ENCODE results near the gene THSD1. TPM values are rescaled to one million over a fixed set of nuclear protein-coding genes. Genes with fewer than 3 reads are reported as not detected.

The THSD1 gene
- total RNA-seq, 4 donors from 2014 or later, result 3.6 to 4.9 (median 4.5) TPM

DNA sequence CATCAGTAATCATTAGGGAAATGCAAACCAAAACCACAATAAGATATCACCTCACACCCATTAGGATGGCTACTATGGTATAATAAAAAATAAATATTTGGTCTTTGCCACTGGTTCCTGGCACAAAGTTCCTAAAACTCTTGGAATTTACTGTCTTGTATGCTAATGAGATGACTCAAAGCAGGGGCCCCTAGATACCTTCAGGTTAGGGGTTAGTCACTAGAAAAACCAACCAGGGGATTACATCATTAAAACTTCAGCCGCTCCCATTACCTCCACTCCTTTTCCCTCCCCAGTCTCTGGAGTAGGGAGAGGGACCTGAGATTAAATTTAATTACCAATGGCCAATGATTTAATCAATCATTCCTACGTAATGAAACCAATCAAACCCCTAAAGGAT lies 49.6 kb downstream of the THSD1 start:
- no peaks in the 10 kb centered on the region for H3K9me3 ChIP-seq
- no peaks in the 10 kb centered on the region for H3K27me3 ChIP-seq
- no peaks in the 10 kb centered on the region for H3K36me3 ChIP-seq
- no peaks in the 10 kb centered on the region for H3K4me1 ChIP-seq
- TF ChIP-seq, protein P1, sequence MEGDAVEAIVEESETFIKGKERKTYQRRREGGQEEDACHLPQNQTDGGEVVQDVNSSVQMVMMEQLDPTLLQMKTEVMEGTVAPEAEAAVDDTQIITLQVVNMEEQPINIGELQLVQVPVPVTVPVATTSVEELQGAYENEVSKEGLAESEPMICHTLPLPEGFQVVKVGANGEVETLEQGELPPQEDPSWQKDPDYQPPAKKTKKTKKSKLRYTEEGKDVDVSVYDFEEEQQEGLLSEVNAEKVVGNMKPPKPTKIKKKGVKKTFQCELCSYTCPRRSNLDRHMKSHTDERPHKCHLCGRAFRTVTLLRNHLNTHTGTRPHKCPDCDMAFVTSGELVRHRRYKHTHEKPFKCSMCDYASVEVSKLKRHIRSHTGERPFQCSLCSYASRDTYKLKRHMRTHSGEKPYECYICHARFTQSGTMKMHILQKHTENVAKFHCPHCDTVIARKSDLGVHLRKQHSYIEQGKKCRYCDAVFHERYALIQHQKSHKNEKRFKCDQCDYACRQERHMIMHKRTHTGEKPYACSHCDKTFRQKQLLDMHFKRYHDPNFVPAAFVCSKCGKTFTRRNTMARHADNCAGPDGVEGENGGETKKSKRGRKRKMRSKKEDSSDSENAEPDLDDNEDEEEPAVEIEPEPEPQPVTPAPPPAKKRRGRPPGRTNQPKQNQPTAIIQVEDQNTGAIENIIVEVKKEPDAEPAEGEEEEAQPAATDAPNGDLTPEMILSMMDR (IDR thresholded peaks at IDR 0.05 in 4 of 5, conservative IDR thresholded peaks at IDR 0.05 in 1 of 5), result no peak
- TF ChIP-seq POLR2A (IDR thresholded peaks at IDR 0.05), result no peak
- ATAC-seq (no peak), DNase-seq (no peak)
- no peak overlapping the region for H3K27ac ChIP-seq
- in situ Hi-C loops (cut with MboI; ENCODE audit: low sequenced_read_pairs in 4 of 4), result no loop called here
- no peak overlapping the region for H3K4me3 ChIP-seq
- intact Hi-C loops (cut with DNase I; ENCODE audit: low total_unique reads), result no loop called here

DNA sequence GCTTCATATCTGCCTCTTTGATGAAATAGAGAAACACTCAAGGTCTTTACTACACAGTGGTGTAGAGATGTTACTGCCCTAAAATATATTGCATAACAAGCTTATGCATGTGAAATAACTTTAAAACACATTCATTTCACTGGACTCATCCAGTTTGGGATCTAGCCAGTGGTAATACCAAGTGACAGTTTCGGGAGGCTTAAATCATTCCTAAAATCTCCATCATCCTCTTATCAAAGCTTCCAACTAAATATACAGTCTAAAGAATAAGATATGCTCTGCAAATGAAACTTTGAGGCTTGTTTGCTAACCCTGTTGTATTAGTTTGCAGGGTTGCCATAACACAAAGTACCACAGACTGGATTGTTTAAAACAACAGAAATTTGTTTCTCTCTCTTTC lies 52.8 kb downstream of the THSD1 start:
- no peak for TF ChIP-seq POLR2A (IDR thresholded peaks at IDR 0.05)
- TF ChIP-seq, protein P1 (IDR thresholded peaks at IDR 0.05 in 4 of 5, conservative IDR thresholded peaks at IDR 0.05 in 1 of 5), result no peak
- Histone ChIP-seq H3K36me3 (no peaks in the 10 kb centered on the region), H3K27me3 (no peaks in the 10 kb centered on the region), H3K4me1 (no peaks in the 10 kb centered on the region), H3K4me3 (no peak overlapping the region), H3K9me3 (no peaks in the 10 kb centered on the region), H3K27ac (no peak overlapping the region)
- in situ Hi-C loops (cut with MboI; ENCODE audit: low sequenced_read_pairs in 4 of 4) (no loop called here), intact Hi-C loops (cut with DNase I; ENCODE audit: low total_unique reads) (no loop called here)
- ATAC-seq, result no peak
- no peak for DNase-seq

DNA sequence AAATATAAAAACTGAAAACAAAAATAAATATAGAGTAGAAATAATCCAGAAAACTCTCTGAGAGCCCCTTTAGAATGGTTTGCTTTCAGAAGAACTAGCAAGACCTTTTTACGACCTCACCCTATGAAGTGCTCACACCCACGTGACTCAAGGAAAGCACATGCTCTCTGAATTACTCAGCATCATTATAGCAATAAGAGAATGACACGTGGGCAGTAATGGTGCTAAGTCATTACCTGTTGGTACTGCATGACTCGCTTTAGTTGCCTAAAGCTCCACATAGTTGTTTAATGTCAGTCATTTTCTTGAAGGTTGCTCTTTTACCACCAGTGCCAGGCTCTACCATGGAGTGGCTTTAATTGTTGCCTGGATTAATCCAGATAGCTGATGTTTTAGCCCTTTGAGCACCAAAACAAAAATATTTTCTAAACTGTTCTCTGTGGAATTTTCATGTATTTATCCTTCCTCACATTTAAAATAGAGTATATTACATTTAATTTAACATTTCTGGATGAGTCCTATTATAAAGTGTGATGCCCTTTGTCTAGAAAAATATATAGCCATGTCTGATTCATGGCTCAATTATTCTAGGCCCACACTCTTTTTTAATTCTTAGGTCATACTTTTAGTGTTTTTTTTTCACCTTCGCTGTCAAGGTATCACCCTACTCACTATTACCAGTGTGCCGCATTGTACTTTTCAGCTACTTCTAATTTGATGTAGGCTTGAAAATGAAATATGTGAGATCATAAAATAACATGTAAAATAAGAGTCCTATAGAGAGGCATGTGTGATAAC lies 56.8 kb downstream of the THSD1 start:
- Histone ChIP-seq H3K4me1 (no peaks in the 10 kb centered on the region), H3K4me3 (no peak overlapping the region), H3K9me3 (no peaks in the 10 kb centered on the region), H3K27ac (no peak overlapping the region), H3K27me3 (no peaks in the 10 kb centered on the region), H3K36me3 (no peaks in the 10 kb centered on the region)
- TF ChIP-seq, protein P1 (IDR thresholded peaks at IDR 0.05 in 4 of 5, conservative IDR thresholded peaks at IDR 0.05 in 1 of 5), result no peak
- TF ChIP-seq POLR2A (IDR thresholded peaks at IDR 0.05), result no peak
- no peak for ATAC-seq
- in situ Hi-C loops (cut with MboI; ENCODE audit: low sequenced_read_pairs in 4 of 4) (loop anchor here in 1 of 4 donors (10.0 kb wide), 1 partner anchor 96 kb away; no protein-coding TSS in a partner anchor), intact Hi-C loops (cut with DNase I; ENCODE audit: low total_unique reads) (no loop called here)
- no peak for DNase-seq

DNA sequence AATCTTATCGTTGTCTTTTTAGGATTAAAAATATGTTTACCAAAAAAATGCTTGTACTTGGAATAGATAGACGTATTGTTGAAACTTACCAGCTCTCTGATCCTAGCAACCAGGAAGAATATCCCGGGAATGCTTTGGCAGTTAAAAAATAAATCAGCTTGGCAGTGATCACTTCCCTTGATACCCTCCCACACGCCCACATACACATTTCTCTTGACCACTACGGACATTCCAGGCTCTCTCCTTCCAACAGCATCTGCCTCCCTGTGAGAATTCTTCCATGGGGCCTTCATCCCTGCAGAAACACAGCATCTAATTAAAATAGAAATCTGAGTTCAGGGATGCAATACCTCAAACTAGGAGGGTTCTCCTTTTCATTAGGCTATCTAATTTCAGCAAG lies 57.9 kb downstream of the THSD1 start:
- Histone ChIP-seq H3K9me3 (no peaks in the 10 kb centered on the region), H3K36me3 (no peaks in the 10 kb centered on the region), H3K27ac (no peak overlapping the region), H3K4me1 (no peaks in the 10 kb centered on the region), H3K27me3 (no peaks in the 10 kb centered on the region), H3K4me3 (no peak overlapping the region)
- ATAC-seq, result no peak
- TF ChIP-seq, protein P1 (IDR thresholded peaks at IDR 0.05 in 4 of 5, conservative IDR thresholded peaks at IDR 0.05 in 1 of 5), result no peak
- no peak for TF ChIP-seq POLR2A (IDR thresholded peaks at IDR 0.05)
- intact Hi-C loops (cut with DNase I; ENCODE audit: low total_unique reads) (no loop called here), in situ Hi-C loops (cut with MboI; ENCODE audit: low sequenced_read_pairs in 4 of 4) (loop anchor here in 1 of 4 donors (10.0 kb wide), 1 partner anchor 97 kb away; no protein-coding TSS in a partner anchor)
- DNase-seq, result no peak
